ENCODE results near the gene TEAD1. TPM values are rescaled to one million over a fixed set of nuclear protein-coding genes. Genes with fewer than 3 reads are reported as not detected.

TEAD1 gene
- total RNA-seq, 8 experiments from 2014 or later: 18.0 to 125 (median 40.2) TPM

GRCh38 chr11:12840871-12841660, 166.8 kb downstream of the TEAD1 start:
- 0 to 71% (median 35%) methylated on average over 1 to 5 of the region's 6 CpGs; no CpG with 5 or more reads in 1 of the 10 experiments for WGBS, 10 experiments
- ATAC-seq (replicated peaks in 6 of 8): peak in 6 of 8 experiments; percentile 15 to 81 (median 50)
- Histone ChIP-seq H3K4me3 (no peak overlapping the region), H3K27ac (peak overlapping the region; percentile 18 to 22), H3K4me1 (replicated peaks in 1 of 2) (peaks cover 47 to 59% of the 10 kb centered on the region in 2 donors)
- in situ Hi-C loops (cut with MboI; ENCODE audit: low pct_unique_long_range_greater_than_20kb in 2 of 9, low sequenced_read_pairs in 9 of 9, unreplicated experiment in 9 of 9): no loop called here

GRCh38 chr11:12841946-12842630, 167.9 kb downstream of the TEAD1 start:
- in situ Hi-C loops (cut with MboI; ENCODE audit: low pct_unique_long_range_greater_than_20kb in 2 of 9, low sequenced_read_pairs in 9 of 9, unreplicated experiment in 9 of 9): no loop called here
- Histone ChIP-seq H3K4me1 (replicated peaks in 1 of 2) (peaks cover 53 to 66% of the 10 kb centered on the region in 2 donors), H3K27ac (peak overlapping the region; percentile 36 to 38), H3K4me3 (peak overlapping the region in 4 of 5 donors; percentile 3 to 15 (median 6))
- WGBS, 10 experiments: 0 to 58% (median 24%) methylated on average over 2 to 9 of the region's 9 CpGs
- ATAC-seq (replicated peaks in 6 of 8): peak in 2 of 8 experiments; percentile 24 to 30

- peak; percentile 4 to 60 (median 44) for ATAC-seq (replicated peaks in 6 of 8)
- 0 to 52% (median 17%) methylated on average over 1 to 6 of the region's 6 CpGs for WGBS, 10 experiments
- H3K4me1 ChIP-seq (replicated peaks in 1 of 2): peaks cover 54 to 66% of the 10 kb centered on the region in 2 donors
- H3K27ac ChIP-seq: peak overlapping the region in 1 of 2 donors; percentile 28
- H3K4me3 ChIP-seq: peak overlapping the region in 1 of 5 donors; percentile 10
- in situ Hi-C loops (cut with MboI; ENCODE audit: low pct_unique_long_range_greater_than_20kb in 2 of 9, low sequenced_read_pairs in 9 of 9, unreplicated experiment in 9 of 9): no loop called here
Measured at GRCh38 chr11:12842933-12843636, 168.9 kb downstream of the TEAD1 start.

GRCh38 chr11:12845163-12845562, 170.9 kb downstream of the TEAD1 start:
- H3K4me1 ChIP-seq (replicated peaks in 1 of 2): peaks cover 53 to 66% of the 10 kb centered on the region in 2 donors
- peak in 2 of 8 experiments; percentile 0 to 3 for ATAC-seq (replicated peaks in 6 of 8)
- H3K4me3 ChIP-seq: no peak overlapping the region
- 0 to 100% (median 58%) methylated on average over 1 to 5 of the region's 6 CpGs; no CpG with 5 or more reads in 3 of the 10 experiments for WGBS, 10 experiments
- H3K27ac ChIP-seq: peak overlapping the region; percentile 59 to 83
- in situ Hi-C loops (cut with MboI; ENCODE audit: low pct_unique_long_range_greater_than_20kb in 2 of 9, low sequenced_read_pairs in 9 of 9, unreplicated experiment in 9 of 9): no loop called here

GRCh38 chr11:12845739-12846358, 171.6 kb downstream of the TEAD1 start:
- in situ Hi-C loops (cut with MboI; ENCODE audit: low pct_unique_long_range_greater_than_20kb in 2 of 9, low sequenced_read_pairs in 9 of 9, unreplicated experiment in 9 of 9): no loop called here
- ATAC-seq (replicated peaks in 6 of 8): peak; percentile 80 to 93 (median 89)
- Histone ChIP-seq H3K4me3 (peak overlapping the region in 2 of 5 donors; percentile 4 to 6), H3K27ac (peak overlapping the region; percentile 59 to 83), H3K4me1 (replicated peaks in 1 of 2) (peaks cover 47 to 59% of the 10 kb centered on the region in 2 donors)
- 0 to 8% (median 5%) methylated on average over 1 to 8 of the region's 10 CpGs; no CpG with 5 or more reads in 6 of the 10 experiments for WGBS, 10 experiments

- peak overlapping the region in 1 of 2 donors; percentile 83 for H3K27ac ChIP-seq
- peaks cover 35 to 47% of the 10 kb centered on the region in 2 donors for H3K4me1 ChIP-seq (replicated peaks in 1 of 2)
- in situ Hi-C loops (cut with MboI; ENCODE audit: low pct_unique_long_range_greater_than_20kb in 2 of 9, low sequenced_read_pairs in 9 of 9, unreplicated experiment in 9 of 9): no loop called here
- 71 to 100% (median 86%) methylated on average over 1 to 3 of the region's 3 CpGs; no CpG with 5 or more reads in 3 of the 10 experiments for WGBS, 10 experiments
- no peak overlapping the region for H3K4me3 ChIP-seq
- no peak for ATAC-seq (replicated peaks in 6 of 8)
Measured at GRCh38 chr11:12846786-12847615, 172.8 kb downstream of the TEAD1 start.

GRCh38 chr11:12848413-12848812, 174.2 kb downstream of the TEAD1 start:
- in situ Hi-C loops (cut with MboI; ENCODE audit: low pct_unique_long_range_greater_than_20kb in 2 of 9, low sequenced_read_pairs in 9 of 9, unreplicated experiment in 9 of 9): no loop called here
- Histone ChIP-seq H3K4me1 (replicated peaks in 1 of 2) (peaks cover 31 to 33% of the 10 kb centered on the region in 2 donors), H3K27ac (no peak overlapping the region), H3K4me3 (no peak overlapping the region)
- no peak for ATAC-seq (replicated peaks in 6 of 8)
- WGBS, 10 experiments: 73 to 100% (median 95%) methylated on average over 1 to 3 of the region's 3 CpGs; no CpG with 5 or more reads in 1 of the 10 experiments

- H3K4me1 ChIP-seq (replicated peaks in 1 of 2): peaks cover 0 to 14% of the 10 kb centered on the region in 2 donors
- in situ Hi-C loops (cut with MboI; ENCODE audit: low pct_unique_long_range_greater_than_20kb in 2 of 9, low sequenced_read_pairs in 9 of 9, unreplicated experiment in 9 of 9): loop anchor here in 1 of 9 experiments (25.0 kb wide), 1 partner anchor 166 kb away; no protein-coding TSS in a partner anchor
- no peak for ATAC-seq (replicated peaks in 6 of 8)
- H3K4me3 ChIP-seq: no peak overlapping the region
- WGBS, 10 experiments: 38 to 100% (median 60%) methylated on average over 1 of the region's 1 CpG; no CpG with 5 or more reads in 7 of the 10 experiments
- no peak overlapping the region for H3K27ac ChIP-seq
Measured at GRCh38 chr11:12853325-12853651, 179.1 kb downstream of the TEAD1 start.

- in situ Hi-C loops (cut with MboI; ENCODE audit: low pct_unique_long_range_greater_than_20kb in 2 of 9, low sequenced_read_pairs in 9 of 9, unreplicated experiment in 9 of 9): loop anchor here in 1 of 9 experiments (25.0 kb wide), 1 partner anchor 166 kb away; no protein-coding TSS in a partner anchor
- Histone ChIP-seq H3K4me1 (replicated peaks in 1 of 2) (peaks cover 0 to 14% of the 10 kb centered on the region in 2 donors), H3K27ac (no peak overlapping the region), H3K4me3 (no peak overlapping the region)
- 43 to 89% (median 73%) methylated on average over 3 to 7 of the region's 7 CpGs; no CpG with 5 or more reads in 2 of the 10 experiments for WGBS, 10 experiments
- ATAC-seq (replicated peaks in 6 of 8): no peak
Measured at GRCh38 chr11:12853652-12854296, 179.6 kb downstream of the TEAD1 start.

GRCh38 chr11:12854297-12854661, 180.1 kb downstream of the TEAD1 start:
- Histone ChIP-seq H3K4me1 (replicated peaks in 1 of 2) (peaks cover 0 to 14% of the 10 kb centered on the region in 2 donors), H3K27ac (no peak overlapping the region), H3K4me3 (no peak overlapping the region)
- in situ Hi-C loops (cut with MboI; ENCODE audit: low pct_unique_long_range_greater_than_20kb in 2 of 9, low sequenced_read_pairs in 9 of 9, unreplicated experiment in 9 of 9): loop anchor here in 1 of 9 experiments (25.0 kb wide), 1 partner anchor 167 kb away; no protein-coding TSS in a partner anchor
- ATAC-seq (replicated peaks in 6 of 8): no peak
- WGBS, 10 experiments: 80 to 100% (median 100%) methylated on average over 1 to 3 of the region's 3 CpGs; no CpG with 5 or more reads in 3 of the 10 experiments

- WGBS, 10 experiments: 41 to 100% (median 46%) methylated on average over 1 to 3 of the region's 3 CpGs; no CpG with 5 or more reads in 5 of the 10 experiments
- no peak overlapping the region for H3K4me3 ChIP-seq
- in situ Hi-C loops (cut with MboI; ENCODE audit: low pct_unique_long_range_greater_than_20kb in 2 of 9, low sequenced_read_pairs in 9 of 9, unreplicated experiment in 9 of 9): loop anchor here in 1 of 9 experiments (25.0 kb wide), 1 partner anchor 168 kb away; no protein-coding TSS in a partner anchor
- no peak overlapping the region for H3K27ac ChIP-seq
- peaks cover 0 to 14% of the 10 kb centered on the region in 2 donors for H3K4me1 ChIP-seq (replicated peaks in 1 of 2)
- no peak for ATAC-seq (replicated peaks in 6 of 8)
Measured at GRCh38 chr11:12854829-12855228, 180.6 kb downstream of the TEAD1 start.

Measured in motor neuron (in vitro differentiated cells).